Hematopoietic multipotent progenitor cell treated with erythropoietin and hydrocortisone succinate and interleukin-3 and kit ligand, for 17 days (in vitro differentiated cells): ENCODE data around the gene CHEK2.
"Not testable (repeated sequence)": the region's sequence is repeated elsewhere in the genome, so short reads cannot be mapped to it uniquely, and the experiment has no call there.

Source experiments
- DNase-seq: peaks from one replicate; pipeline ENCODE4 v3.0.0-alpha.2; 2015; ENCODE audit warnings: low spot score

The CHEK2 gene

GRCh38 chr22:28689796-28690195 lies 51.8 kb downstream of the CHEK2 start:
- not testable (repeated sequence) for DNase-seq

- DNase-seq: not testable (repeated sequence)
Observed at GRCh38 chr22:28682966-28683365, 58.7 kb downstream of the CHEK2 start.

GRCh38 chr22:28680813-28681490 lies 60.7 kb downstream of the CHEK2 start:
- DNase-seq: not testable (repeated sequence)

- not testable (repeated sequence) for DNase-seq
Observed at GRCh38 chr22:28679611-28680287, 61.9 kb downstream of the CHEK2 start, which contains the start of gene TTC28. Gene TTC28 (minus strand): TSS chr22:28679840. CDS start chr22:28679723, 117 bp downstream.

- DNase-seq: not testable (repeated sequence)
Observed at GRCh38 chr22:28678778-28679610, 62.6 kb downstream of the CHEK2 start.

- not testable (repeated sequence) for DNase-seq
Observed at GRCh38 chr22:28678170-28678569, 63.5 kb downstream of the CHEK2 start.

GRCh38 chr22:28674121-28674563 lies 67.5 kb downstream of the CHEK2 start:
- no peak for DNase-seq

GRCh38 chr22:28670756-28671155 lies 70.9 kb downstream of the CHEK2 start:
- no peak for DNase-seq

- DNase-seq: no peak
Observed at GRCh38 chr22:28670161-28670560, 71.5 kb downstream of the CHEK2 start.

GRCh38 chr22:28669387-28669786 lies 72.2 kb downstream of the CHEK2 start:
- DNase-seq: no peak

GRCh38 chr22:28663569-28663942 lies 78.1 kb downstream of the CHEK2 start:
- DNase-seq: not testable (repeated sequence)

- no peak for DNase-seq
Observed at GRCh38 chr22:28658448-28658847, 83.2 kb downstream of the CHEK2 start.

GRCh38 chr22:28656181-28656580 lies 85.4 kb downstream of the CHEK2 start:
- DNase-seq: no peak

GRCh38 chr22:28650463-28650862 lies 91.2 kb downstream of the CHEK2 start:
- no peak for DNase-seq

GRCh38 chr22:28648792-28649191 lies 92.8 kb downstream of the CHEK2 start:
- DNase-seq: no peak

GRCh38 chr22:28647216-28647615 lies 94.4 kb downstream of the CHEK2 start:
- no peak for DNase-seq

GRCh38 chr22:28639321-28639720 lies 102.3 kb downstream of the CHEK2 start:
- no peak for DNase-seq
